Measurements from ENCODE around the gene MYO15B.

MYO15B gene

DNA sequence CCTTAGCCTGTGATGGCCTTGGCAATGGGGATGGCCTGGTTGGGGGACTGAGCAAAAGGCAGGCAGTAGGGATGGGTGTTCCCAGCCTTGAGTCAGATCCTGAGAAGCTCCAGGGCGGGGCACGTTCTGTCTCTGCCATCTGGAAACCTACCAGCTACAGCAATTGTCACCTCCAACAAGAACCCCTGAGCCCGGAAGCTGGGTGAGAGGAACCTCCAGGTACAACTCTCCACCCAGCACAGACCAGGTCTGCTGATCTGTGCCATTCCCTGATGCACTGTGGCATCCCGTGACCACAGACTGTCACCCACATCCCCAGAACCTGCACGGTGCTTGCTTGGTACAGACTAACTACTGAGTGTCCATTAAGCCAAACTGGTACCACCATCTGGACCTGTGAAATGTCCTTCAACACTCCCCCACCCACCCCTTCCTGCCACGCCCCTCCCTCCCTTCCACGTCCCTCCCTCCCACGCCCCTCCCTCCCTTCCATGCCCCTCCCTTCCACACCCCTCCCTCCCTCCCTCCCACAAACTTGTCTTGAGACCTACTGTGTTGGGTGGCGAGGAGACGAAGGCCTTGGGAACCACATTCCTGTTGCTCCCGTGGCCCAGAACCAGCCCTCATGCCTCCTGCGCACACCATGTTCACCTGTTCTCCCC is 16.6 kb downstream of the MYO15B start:
- DNase-seq: no peak

DNA sequence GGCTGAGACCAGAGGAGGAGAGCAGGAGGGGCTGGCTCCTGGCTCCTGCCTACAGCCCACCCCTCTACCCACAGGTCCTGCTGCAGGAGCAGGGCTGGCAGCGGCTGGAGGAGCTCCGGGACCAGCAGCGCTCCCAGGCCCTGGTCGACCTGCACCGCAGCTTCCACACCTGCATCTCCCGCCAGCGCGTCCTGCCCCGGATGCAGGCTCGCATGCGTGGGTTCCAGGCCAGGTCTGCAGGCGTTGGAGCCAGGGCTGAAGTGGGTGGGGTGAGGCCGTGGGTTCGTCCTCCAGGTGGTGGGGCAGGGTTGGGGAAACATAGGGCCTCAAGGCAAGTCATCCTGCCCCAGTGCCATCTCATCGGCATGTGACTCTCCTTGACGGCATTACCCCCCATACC is 18.2 kb downstream of the MYO15B start:
- DNase-seq: no peak

DNA sequence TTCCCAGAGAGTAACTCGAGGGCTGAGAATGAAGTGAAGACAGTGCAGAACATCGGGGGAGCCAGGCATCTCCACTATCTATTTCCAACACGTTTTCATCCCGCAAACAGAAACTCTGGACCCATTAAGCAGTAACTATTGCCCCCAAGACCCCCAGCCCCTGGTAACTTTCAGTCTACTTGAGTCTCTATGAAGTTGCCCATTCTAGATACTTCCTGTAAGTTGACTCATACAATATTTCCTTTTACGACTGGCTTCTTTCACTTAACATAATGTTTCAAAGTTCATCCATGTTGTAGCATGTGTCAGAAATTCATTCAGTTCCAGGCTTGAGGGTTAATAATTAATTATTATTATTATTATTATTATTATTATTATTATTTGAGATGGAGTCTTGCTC is 19.5 kb downstream of the MYO15B start:
- no peak for DNase-seq

DNA sequence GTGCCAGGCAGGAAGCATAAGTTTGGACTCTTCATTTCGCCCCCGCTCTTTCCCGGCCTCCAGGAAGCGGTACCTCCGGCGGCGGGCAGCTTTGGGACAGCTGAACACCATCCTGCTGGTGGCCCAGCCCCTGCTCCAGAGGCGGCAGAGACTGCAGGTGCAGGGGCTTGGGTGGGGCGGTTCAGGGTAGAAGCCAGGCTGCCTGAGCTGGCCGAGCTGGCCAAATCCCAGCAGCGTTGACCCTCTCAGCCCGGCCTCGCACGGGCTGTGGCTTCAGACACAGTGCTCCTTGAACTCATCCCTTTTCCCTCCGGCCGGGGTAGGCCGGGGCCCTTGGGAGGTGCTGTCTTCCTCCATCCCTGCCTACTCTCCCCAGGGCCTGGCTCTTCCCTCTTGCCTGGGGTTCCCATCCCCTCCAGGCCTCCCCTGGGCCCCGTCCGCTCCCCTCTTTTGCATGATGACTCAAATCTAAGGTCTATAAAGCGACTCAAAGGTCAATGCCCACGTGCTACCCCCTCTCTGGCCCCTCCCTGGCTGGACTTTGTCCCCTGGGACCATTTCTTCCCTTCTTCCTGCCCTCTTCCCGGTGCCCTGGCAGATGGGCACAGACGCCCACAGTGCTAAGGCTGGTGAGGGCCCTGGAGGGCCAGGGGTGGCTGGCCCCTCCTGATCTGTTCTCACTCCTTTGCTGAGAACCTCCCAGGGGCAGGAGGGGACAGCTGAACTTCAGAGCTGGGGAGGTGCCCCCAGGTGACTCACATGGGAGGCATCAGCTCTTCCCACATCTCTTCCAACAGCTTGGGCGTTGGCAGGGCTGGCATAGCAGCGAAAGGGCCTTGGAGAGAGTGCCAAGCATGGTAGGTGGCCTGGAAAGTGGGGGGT is 22.7 kb downstream of the MYO15B start:
- no peak for DNase-seq

DNA sequence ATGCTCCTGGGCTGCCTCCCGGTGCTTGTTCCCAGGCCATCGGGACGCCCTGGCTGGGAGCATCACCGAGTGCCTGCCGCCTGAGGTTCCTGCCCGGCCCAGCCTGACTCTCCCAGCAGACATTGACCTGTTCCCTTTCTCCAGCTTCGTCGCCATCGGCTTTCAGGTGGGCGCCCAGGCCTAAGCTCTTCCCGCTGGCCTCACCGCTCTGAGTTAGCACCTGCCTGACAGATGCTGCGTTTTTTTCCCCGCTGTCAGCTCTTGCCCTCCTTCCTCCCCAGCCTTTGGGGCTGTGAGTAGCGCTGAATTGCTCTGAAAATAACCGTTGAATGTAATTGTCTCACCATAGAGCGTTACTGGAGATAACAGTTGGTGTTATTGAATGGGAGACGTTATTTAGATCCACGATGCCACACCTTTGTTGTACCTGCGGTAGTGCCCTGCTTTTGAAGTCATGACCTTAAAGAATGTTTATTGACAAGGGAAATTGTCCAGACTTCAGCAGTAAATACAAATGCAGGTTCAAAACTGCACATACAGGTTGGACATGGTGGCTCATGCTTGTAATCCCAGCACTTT is 24.3 kb downstream of the MYO15B start:
- no peak for DNase-seq

DNA sequence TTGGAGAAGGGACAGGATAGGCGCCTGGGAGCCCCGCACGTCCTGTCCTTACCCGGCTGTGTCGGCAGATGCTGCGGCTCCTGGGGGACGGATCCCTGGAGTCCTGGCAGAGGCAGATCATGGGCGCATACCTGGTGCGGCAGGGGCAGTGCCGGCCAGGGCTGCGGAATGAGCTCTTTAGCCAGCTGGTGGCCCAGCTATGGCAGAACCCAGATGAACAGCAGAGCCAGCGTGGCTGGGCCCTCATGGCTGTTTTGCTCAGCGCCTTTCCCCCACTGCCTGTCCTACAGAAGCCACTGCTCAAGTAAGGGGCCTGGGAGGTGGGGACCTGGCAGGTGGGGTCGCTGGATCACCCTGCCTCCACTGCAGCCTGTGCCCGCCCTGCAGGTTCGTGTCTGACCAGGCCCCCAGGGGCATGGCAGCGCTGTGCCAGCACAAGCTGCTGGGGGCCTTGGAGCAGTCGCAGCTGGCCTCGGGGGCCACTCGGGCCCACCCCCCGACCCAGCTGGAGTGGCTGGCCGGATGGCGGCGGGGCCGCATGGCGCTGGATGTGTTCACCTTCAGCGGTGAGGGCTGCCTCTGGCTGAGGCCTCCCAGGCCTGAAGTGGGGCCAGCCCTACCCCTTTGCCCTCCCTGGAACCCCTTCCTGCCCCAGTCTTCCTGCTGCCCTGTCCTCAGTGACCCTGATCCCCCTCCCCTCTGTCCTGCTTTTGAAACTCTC is 25.5 kb downstream of the MYO15B start:
- no peak for DNase-seq

DNA sequence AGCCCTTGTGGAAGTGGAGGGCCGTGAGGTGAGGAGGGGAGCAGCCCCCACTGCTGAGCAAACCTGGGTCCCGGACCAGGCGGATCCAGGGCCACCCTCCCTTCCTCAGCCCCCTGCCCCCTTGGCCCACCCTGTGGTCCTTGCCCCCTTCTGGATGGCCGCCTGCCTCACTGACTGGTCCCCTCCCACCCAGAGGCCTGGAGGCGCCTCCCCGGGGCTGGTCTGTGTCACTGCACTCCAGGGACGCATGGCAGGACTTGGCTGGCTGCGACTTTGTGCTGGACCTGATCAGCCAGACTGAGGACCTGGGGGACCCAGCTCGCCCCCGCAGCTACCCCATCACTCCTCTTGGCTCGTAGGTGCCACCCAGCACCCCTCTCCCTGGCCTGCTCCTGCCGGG is 26.4 kb downstream of the MYO15B start:
- DNase-seq: no peak

DNA sequence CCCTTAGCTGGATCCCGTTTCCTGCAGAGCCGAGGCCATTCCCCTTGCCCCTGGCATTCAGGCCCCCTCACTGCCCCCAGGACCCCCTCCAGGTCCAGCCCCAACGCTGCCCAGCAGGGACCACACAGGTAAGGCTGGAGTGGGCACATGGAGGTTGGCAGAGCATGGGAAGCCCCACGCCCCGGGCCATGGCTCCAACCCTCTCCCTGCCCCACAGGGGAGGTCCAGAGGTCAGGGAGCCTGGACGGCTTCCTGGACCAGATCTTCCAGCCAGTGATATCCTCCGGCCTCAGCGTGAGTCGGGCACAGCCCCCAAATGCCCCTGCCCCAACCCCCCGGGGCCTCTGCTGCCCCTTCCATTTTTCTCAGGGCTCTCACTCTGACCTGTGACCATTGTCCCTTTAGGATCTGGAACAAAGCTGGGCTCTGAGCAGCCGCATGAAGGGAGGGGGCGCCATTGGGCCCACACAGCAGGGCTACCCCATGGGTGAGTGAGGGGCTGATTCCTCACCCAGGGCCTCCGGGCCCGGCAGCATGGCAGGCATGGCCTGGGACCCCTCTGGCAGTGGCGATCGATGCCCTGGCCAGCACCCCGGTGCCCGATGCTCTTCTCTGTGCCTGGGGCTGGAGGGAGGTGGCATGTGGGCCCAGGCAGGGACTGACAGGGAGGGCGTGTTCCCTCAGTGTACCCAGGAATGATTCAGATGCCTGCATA is 27.1 kb downstream of the MYO15B start:
- no peak for DNase-seq

DNA sequence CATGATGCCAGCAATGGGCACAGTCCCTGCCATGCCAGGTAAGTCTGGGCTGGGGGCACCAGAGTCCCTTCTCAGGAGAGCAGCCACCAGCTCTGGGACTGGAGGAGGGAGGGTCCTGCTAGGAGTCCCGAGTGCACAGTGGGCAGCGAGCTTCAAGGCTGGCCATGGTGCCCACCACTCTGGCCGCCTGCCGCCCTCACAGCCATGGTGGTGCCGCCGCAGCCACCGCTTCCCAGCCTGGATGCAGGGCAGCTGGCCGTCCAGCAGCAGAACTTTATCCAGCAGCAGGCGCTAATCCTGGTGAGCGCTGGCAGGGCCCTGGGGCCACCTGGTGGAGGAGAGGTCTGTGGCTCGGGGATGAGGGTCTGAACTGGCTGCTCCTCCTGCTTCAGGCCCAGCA is 27.7 kb downstream of the MYO15B start:
- no peak for DNase-seq

DNA sequence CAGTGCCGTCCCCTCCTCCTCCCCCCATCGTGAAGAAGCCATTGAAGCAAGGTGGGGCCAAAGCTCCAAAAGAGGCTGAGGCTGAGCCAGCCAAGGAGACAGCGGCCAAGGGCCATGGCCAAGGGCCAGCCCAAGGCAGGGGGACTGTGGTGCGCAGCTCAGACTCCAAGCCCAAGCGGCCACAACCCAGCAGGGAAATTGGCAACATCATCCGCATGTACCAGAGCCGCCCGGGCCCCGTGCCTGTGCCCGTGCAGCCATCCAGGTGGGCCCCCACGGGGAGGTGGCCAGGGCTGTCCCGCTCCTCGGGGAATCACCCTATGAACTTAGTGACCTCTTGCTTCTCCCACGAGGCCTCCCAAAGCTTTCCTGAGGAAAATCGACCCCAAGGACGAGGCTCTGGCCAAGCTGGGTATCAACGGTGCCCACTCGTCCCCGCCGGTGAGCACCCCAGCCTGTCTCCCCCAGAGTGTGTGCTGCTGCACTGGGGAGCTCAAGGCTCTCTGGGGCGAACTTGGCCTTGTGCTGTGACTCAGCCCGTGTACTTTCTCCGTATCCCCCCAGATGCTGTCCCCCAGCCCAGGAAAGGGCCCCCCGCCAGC is 29.0 kb downstream of the MYO15B start:
- DNase-seq: no peak

DNA sequence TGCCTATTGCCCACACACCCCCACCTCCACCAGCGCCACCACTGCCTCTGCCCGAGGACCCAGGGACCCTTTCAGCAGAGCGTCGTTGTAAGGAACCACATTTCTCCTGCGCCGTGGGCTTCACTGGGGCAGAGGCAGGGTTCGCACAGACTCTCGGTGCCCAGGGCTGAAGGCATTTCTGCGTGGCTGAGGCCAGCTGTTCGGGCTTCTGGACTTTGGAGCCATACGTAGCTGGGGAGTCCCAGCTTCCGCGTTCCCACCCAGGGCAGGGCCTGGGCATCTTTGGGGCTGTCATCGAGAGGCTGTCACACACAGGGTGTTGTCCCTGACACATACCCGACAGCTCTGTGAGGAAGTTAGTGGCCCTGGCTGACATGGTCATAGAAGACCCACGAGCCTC is 29.6 kb downstream of the MYO15B start:
- no peak for DNase-seq

DNA sequence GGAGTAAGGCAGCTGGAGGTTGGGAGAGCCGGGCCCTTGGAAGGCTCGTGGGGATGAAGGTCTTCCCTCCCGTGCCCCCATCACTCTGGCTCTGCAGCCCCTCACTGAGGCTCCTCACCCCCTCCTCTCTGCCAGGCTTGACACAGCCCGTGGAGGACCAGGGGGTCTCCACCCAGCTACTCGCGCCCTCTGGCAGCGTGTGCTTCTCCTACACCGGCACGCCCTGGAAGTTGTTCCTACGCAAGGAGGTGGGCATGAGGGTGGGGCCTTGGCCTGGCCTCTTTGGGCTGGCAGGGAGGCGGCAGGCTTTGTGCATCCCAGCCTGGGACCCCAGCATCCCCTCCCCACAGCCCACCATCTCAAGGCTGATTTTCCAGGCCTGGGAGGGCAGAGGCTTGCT is 30.1 kb downstream of the MYO15B start:
- no peak for DNase-seq

DNA sequence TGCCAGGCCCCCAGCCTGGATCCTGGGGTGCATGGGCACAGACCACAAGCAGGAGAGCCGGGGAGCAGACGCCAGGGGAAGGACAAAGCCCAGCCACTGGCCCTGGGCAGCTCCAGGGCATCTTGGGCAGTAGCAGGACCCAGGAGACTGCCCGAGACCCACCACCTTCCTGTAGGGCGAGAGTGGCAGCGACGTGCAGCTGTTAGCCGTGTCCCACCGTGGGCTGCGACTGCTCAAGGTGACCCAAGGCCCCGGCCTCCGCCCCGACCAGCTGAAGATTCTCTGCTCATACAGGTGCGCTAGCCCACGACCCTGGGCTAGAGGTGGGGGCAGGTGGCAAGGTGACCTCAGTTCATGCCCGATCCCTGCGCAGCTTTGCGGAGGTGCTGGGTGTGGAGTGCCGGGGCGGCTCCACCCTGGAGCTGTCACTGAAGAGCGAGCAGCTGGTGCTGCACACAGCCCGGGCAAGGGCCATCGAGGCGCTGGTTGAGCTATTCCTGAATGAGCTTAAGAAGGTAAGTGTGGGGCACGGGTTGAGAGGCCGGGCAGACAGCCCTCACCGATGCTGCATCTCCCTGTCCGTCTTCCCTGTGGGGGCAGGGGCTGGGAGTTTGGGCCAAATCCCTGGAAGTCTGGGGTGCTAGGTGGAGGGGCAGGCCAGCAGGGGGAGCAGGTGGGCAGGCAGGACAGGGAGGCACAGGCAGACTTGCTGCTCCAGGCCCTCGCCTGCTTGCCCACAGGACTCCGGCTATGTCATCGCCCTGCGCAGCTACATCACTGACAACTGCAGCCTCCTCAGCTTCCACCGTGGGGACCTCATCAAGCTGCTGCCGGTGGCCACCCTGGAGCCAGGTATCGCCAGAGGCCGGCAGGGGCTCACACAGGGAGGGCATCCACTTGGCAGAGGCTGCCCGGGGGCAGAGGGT is 32.2 kb downstream of the MYO15B start:
- DNase-seq: peak; percentile 25

DNA sequence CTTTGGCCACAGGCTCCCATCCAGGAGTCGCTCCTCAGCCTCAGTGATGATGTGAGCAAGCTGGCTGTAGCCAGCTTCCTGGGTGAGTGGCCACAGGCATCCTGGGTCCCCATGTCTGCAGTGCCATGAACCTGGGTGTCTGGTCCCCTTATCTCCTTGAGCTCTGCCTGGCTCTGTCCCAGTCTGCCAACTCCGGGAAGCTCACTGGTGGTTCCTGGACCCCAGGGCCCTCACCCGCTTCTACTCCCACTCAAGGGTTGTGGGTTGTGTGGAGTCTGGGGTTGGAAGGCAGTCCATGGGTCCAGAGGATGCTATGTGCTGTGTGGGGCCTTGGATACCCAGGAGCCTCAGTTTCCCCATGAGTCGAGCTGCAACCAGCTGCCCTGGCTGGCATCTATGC is 33.9 kb downstream of the MYO15B start:
- DNase-seq: no peak

DNA sequence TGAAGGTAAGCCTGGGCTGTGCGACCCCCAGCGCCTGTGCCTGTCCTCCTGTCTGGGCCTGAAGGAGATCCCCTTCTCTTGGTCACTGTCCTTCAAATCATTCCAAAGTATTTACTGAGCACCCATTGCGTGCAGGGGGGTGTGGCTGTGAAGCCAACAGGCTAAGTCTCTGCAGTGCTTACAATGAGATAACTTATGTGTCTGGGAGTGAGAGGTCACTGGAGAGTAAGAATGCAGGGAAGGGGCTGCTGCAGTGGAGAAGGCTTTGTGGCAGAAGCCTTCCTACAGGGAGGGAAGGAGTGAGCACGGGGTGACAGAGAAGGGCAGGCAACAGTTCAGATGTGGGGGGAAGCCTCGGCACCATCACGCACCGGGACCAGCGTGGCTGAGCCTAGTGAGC is 34.5 kb downstream of the MYO15B start:
- no peak for DNase-seq

DNA sequence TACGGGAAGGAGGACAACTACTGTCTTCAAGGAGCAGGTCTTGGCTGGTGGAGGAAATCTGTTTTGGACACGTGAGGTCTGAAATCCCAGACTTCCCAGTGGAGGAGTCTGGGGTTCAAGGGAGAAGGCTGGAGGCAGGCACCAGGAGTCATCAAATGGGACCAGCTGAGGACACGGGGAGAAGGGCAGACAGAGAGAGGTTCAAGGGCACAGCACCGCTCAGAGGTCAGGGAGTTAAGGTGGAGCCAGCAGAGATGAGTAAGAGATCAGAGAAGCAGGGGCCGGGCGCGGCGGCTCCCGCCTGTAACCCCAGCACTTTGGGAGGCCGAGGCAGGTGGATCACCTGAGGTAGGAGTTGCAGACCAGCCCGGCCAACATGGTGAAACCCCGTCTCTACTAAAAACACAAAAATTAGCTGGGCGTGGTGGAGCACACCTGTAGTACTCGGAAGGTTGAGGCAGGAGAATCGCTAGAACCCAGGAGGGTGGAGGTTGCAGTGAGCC is 35.2 kb downstream of the MYO15B start:
- DNase-seq: no peak

DNA sequence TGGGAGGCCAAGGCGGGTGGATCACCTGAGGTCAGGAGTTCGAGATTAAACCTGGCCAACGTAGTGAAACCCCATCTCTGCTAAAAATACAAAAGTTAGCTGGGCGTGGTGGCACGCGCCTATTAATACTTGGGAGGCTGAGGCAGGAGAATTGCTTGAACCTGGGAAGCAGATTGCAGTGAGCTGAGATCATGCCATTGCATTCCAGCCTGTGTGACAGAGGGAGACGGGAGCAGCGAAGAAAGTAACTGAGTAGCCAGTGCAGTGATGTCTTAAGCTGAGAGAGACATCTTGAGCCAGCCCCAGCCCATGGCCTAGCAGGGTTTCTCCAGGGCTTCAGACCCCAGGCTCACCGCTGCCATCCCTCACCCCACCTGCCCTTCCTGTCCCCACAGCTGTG is 35.8 kb downstream of the MYO15B start:
- no peak for DNase-seq

DNA sequence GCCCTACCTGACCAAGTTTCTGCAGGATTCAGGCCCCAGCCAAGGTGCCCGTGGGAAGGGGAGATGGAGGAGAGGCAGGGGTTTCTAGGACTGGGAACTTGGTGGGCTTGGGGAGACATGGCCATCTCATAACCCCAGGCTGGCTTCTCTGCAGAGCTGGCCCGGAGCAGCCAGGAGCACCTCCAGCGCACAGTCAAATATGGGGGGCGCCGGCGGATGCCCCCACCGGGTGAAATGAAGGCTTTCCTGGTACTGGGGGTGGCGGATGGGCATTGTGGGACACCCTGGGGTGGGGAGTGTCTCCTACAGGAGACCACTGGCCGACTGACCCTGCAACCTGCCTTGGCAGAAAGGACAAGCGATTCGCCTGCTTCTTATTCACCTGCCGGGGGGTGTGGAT is 36.4 kb downstream of the MYO15B start:
- no peak for DNase-seq

DNA sequence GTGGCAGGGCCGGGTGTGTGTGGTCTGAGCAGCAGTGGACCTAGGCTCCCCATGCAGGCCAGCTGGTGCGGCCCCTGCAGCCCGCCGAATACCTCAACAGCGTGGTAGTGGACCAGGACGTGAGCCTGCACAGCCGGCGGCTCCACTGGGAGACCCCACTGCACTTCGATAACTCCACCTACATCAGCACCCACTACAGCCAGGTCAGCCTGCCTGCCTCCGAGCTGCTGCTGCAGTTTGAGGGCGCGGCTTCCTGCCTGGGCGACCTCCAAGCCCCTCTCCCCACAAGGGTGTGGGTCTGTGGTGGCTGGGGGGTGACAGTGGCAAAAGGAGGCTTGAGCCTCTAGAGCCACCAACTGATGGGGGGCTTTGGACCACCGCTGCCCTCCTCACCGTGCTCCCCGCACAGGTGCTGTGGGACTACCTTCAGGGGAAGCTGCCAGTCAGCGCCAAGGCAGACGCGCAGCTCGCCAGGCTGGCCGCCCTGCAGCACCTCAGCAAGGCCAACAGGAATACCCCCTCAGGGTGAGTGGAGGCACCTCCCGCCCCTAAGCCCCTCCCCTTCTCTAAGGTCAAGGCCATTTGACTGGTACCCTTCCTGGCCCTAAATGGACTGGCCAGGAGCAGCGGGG is 37.2 kb downstream of the MYO15B start:
- no peak for DNase-seq

DNA sequence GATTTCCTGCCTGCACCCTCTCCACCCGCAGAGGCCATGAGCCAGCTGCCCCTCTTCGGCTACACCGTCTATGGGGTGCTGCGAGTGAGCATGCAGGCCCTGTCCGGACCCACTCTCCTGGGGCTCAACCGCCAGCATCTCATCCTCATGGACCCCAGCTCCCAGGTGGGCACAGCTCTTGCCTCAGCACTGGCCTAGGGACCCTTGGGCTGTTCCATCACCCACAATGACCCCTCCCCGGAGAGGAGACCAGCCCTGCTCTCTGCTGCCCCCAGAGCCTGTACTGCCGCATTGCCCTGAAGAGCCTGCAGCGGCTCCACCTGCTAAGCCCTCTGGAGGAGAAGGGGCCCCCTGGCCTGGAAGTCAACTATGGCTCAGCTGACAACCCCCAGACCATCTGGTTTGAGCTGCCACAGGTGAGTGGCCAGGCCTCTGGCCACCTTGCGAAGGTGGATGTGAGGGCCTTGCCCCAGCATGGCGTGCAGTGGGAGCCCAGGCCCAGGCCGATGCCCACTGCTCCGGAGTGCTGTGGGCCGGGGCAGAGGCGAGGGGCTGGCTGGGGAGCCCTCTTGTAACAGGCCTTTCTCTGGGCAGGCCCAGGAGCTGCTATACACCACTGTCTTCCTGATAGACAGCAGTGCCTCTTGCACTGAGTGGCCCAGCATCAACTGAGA is 38.4 kb downstream of the MYO15B start:
- peak; percentile 19 for DNase-seq
